ENCODE data around the gene ZBTB25.

DNA sequence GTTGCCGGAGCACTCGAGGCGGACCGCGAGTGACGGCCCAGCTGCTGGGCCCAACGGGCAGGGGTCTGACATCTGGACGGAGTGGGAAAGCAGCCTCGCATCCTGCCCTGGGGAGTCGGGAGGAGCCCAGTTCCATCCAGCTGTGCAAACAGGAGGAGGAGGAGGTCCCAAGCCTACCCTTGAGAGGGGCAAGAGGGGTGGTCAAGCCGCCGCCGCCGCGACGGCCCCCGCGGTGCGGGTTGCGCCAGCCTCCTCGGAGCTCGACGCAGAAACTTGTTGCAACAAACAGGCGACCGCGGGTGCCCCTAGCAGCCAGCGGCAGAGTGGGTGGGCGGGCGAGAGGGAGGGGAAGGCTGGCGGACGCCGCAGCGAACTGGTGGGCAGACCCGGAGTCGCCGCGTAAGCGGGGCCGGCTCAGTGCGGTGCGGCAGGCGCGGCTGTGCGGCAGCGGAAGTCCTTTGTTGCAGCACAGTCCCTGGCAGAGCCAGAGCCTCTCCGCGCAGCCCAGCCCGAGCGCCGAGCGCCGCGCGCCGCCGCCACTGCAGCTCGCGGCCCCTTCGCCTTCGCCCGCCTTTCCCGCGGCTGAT lies 765 bp upstream of the ZBTB25 start, which contains the start of gene ZBTB1:
- no peak for TF ChIP-seq EZH2 (IDR thresholded peaks at IDR 0.05; ENCODE audit: borderline replicate concordance, control insufficient read depth, low read depth, low read length)
- no peak for TF ChIP-seq JUND (IDR thresholded peaks at IDR 0.05; ENCODE audit: low read depth, low read length)
- TF ChIP-seq YY1 (IDR thresholded peaks at IDR 0.05; ENCODE audit: low read depth, low read length) = no peak
- TF ChIP-seq RCOR1 (conservative IDR thresholded peaks at IDR 0.05; ENCODE audit: low read depth, low read length) = no peak

All from GM12878 (cell line).